GM18508 (cell line): Measurements from ENCODE around the gene RNASE13.
"Not testable (repeated sequence)": the region's sequence is repeated elsewhere in the genome, so short reads cannot be mapped to it uniquely, and the experiment has no call there.

Experiments
- ATAC-seq: cut with Tn5 transposase; IDR thresholded peaks from one replicate; pipeline ENCODE4 v1.9.1; 2021; ENCODE audit warnings: moderate number of reproducible peaks; ENCODE audit not compliant: insufficient read depth, unreplicated experiment

Gene RNASE13

GRCh38 chr14:21024585-21025370 lies 9.8 kb downstream of the RNASE13 start, which contains the start of gene NDRG2:
Gene NDRG2 (minus strand): TSS chr14:21025061. CDS start chr14:21023315, 1,746 bp downstream.
- ATAC-seq: no peak

DNA sequence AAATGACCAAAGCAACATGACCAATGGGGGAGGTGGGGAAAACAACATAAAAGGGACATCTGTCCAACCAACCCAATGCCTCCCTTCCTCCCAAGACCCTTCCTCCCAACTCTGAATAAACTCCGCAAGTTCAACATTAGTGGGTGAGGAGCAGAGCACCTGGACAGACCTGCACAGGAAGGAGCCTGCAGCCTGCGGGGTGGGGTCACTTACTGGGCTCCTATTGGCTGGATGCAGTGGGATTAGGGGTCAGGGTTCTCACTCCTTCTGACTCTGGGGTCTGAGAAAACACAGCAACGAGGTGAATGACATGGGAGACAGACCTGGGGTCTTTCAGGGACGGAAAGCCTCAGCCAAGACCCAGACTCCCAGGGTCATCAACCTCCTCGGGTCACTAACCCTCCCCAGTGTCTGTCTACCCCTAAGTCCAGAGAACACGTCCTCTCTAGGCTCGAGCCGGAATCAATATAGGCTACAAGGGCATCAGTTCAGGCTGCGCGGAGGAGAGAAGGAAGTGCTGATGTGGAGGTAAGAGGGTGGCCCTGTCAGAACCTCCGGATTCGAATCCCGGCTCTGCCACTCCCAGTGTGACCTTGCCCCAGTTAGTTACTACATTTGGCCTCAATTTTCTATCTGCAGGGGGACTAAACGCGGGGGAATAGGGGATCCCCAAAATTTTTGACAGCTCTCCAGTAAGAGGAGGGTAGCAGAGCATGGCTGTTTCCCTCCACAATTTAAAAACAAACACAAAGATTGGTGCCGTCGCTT lies 10.6 kb downstream of the RNASE13 start:
- ATAC-seq: no peak

GRCh38 chr14:21023174-21023573 lies 11.4 kb downstream of the RNASE13 start:
- no peak for ATAC-seq

DNA sequence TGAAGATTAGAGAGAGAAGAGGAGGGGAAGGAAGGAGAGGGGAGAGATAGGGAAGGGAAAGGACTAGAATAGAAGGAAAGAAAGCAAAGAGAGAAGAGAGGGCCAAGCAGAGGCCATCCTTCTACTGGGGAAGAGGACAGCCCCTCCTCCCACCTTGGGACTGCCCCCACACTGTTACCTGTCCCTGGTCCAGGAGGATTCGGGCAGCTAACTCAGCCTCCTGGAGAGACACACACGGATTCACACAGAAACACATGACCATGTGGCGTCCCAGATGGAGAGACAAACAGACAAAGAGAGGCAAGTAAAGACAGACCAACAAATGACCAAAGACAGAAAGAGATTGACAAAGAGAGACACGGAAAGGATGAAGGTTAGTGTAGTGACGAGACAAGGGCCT lies 11.9 kb downstream of the RNASE13 start:
- ATAC-seq: no peak

- ATAC-seq: no peak
Measured at GRCh38 chr14:21020977-21021545, 13.5 kb downstream of the RNASE13 start.

DNA sequence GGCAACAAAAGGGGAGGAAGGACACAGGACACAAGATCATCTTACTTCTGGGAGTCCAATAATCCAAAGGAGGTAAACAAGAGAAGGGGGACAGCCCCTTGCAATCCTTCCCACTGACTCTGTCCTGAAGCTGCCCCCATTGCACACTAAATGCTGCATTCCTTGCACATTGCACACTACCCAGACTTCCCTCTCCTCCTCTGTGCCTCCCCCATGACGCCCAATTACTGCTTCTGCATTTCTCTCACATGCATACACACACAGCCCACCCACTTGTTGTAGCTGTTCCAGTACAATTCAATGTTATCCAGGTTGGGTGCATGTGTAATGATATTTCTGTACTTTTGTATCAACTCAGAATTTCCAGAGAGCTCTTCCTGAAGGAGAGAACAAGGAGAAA lies 15.2 kb downstream of the RNASE13 start:
- ATAC-seq: no peak

GRCh38 chr14:21018781-21019180 lies 15.8 kb downstream of the RNASE13 start:
- no peak for ATAC-seq

GRCh38 chr14:21018286-21018685 lies 16.3 kb downstream of the RNASE13 start:
- ATAC-seq: no peak

DNA sequence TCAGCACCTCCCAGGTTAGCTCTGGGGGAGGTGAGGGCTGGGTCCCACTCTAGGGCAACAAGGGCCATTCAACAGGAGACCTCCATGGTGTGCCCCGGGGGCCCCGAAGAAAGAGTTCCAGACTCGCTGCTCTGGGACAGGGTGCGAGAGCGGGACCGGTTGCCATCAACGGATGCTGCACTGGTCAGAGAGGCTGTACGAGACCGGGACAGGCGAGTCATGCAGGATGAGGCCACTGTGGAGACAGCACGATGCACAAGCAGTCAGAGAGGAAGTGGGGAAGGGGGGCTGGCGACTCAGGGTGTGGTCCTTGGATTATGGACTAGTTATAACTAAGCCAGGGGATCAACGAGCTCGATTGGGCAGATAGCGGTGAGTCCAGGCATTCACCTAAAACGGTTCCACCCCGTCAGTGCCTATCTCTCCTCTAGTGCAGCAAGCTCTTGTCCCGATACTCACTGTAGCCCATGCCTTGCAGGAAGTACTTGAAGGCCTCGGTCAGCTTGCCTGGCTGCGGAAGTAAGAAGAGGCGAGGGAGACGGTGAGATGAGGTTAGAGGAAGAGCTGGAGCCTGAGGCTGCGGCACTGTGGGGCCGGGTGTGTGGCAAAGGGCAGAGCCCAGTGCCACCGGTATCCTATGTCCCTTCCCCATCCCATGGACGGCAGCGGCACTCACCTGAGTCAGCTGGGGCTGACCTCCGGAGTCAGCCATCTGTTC lies 16.9 kb downstream of the RNASE13 start:
- ATAC-seq: no peak

GRCh38 chr14:21016413-21017190 lies 18.0 kb downstream of the RNASE13 start:
- no peak for ATAC-seq

- no peak for ATAC-seq
Measured at GRCh38 chr14:21015312-21015711, 19.3 kb downstream of the RNASE13 start.

DNA sequence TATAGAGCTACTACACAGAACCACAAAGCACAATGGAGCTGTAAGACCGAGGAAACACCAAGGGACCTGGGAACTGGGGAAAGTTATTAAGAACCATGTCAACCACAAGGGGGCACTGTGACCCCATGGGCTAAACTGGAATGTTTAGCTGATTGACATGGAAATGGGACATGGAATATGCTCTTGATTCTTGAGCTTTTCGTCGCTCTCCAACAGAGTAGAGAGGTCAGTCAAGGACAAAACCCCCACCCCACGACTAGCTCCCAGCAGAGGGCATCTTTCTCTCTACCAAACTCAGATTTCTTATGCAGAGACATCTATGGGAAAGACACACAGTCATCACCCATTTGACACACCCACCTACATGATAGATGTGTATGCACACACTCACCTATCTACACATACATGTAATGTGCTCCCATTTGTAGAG lies 19.8 kb downstream of the RNASE13 start:
- no peak for ATAC-seq

GRCh38 chr14:21011136-21011535 lies 23.5 kb downstream of the RNASE13 start:
- no peak for ATAC-seq

GRCh38 chr14:21009721-21010120 lies 24.9 kb downstream of the RNASE13 start:
- not testable (repeated sequence) for ATAC-seq

DNA sequence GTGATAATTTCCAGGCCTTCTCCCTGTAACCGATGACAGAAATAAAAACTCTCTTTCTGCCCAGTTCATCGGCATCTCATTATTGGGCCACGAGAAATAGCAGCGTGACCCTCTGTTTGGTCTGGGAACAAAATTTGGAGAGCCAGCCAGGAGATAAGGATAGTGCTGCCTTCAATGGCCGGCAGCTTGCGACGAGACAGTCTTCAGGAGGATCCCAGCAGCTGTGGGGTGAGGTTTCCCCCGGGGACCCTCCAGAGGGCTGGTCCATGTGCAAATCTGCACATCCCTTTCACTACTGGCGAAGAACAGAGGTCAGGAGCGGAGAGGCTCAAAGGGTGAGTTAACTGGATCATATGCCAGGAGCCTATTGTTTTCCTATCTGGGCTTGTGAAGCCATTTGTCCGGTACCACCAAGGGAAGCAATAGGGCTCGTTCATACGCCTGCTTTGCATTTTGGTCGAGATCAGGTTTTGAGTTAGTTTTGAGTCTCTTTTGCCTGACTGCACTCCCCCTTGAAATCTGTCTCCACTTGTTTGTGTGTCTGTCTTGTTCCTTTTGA lies 30.7 kb downstream of the RNASE13 start:
- no peak for ATAC-seq

DNA sequence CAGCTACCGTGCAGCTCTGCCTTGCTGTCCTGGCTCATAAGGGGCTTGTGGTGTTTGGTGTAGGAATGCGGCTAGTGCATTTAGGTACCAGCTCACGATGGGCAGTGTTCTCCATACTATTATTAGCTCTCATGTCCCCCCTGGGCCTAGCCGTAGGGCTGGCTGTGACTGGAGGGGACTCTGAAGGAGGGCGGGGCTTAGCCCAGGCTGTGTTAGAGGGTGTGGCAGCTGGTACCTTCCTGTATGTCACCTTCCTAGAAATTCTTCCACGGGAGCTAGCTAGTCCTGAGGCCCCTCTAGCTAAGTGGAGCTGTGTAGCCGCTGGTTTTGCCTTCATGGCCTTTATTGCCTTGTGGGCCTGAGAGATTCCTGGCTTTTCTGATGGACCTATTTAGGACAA lies 33.4 kb downstream of the RNASE13 start:
- no peak for ATAC-seq

DNA sequence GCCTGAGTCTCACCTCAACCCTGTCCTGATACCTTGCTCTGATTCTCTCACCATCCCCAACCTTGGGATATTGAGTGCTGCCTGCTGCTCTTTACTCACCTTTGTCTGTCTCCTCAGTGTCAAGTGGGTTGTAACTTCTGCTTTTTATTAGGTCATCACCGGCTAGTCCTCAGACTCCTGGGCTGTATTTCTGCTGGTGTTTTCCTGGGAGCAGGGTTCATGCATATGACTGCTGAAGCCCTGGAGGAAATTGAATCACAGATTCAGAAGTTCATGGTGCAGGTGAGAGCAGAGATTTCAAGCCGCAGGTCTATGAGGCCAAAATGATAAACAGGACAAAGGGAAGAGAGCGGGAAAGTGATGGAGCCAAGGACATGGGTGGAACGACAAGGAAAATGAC lies 35.0 kb downstream of the RNASE13 start:
- ATAC-seq: no peak

GRCh38 chr14:20998674-20999366 lies 35.8 kb downstream of the RNASE13 start, which contains the start of gene SLC39A2:
Gene SLC39A2 (plus strand): TSS chr14:20999293. CDS start chr14:20999447, 154 bp downstream.
- no peak for ATAC-seq

- ATAC-seq: no peak
Measured at GRCh38 chr14:20998139-20998538, 36.5 kb downstream of the RNASE13 start.
